Activated T-cell treated with anti-CD3 and anti-CD28 coated beads for 48 hours (primary cell): Measurements from ENCODE around the gene ZNF358.

Experiments
- DNase-seq: peaks from one replicate; pipeline ENCODE4 v3.0.0-alpha.2; 2020; ENCODE audit warnings: low read depth

The ZNF358 gene

DNA sequence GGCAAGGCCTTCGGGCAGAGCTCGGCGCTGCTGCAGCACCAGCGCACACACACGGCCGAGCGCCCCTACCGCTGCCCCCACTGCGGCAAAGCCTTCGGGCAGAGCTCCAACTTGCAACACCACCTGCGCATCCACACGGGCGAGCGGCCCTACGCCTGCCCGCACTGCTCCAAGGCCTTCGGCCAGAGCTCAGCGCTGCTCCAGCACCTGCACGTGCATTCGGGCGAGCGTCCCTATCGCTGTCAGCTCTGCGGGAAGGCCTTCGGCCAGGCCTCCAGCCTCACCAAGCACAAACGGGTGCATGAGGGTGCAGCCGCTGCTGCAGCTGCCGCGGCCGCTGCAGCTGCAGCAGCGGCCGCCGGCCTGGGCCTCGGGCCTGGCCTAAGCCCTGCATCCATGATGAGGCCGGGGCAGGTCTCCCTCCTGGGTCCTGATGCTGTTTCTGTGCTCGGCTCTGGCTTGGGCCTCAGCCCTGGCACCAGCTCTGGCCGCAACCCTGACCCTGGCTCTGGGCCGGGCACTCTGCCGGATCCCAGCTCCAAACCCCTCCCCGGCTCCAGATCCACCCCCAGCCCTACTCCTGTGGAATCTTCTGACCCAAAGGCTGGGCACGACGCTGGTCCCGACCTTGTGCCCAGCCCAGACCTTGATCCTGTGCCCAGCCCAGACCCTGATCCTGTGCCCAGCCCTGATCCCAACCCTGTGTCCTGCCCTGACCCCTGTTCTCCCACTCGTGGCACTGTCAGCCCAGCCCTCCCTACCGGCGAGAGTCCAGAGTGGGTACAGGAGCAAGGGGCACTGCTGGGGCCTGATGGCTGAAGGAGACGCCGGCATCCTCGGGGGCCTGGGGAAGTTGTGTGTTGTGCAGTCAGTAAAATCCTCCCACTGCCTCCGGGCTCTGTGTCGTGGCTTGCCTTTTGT is 4.5 kb downstream of the ZNF358 start:
- no peak for DNase-seq

DNA sequence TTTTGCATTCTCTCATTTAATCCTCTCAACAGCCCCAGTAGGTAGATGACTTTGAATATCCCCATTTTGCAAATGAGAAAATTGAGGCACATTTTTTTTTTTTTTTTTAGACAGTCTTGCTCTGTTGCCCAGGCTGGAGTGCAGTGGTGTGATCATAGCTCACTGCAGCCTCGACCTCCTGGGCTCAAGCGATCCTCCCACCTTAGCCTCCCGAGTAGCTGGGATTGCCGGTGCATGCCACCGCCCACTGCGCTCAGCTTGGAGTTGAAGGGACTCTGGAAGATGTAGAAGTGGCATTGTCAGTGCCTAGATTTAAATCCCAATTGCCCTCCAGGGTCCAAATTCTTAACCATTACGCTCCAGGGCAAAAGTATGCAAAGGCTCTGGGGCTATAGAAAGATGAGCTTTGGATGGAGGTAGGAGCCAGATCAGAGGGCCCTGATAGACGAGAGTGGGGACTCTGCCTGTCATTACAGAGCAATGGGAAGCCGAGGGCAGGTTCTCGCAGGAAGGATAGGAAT is 5.7 kb downstream of the ZNF358 start:
- DNase-seq = no peak

DNA sequence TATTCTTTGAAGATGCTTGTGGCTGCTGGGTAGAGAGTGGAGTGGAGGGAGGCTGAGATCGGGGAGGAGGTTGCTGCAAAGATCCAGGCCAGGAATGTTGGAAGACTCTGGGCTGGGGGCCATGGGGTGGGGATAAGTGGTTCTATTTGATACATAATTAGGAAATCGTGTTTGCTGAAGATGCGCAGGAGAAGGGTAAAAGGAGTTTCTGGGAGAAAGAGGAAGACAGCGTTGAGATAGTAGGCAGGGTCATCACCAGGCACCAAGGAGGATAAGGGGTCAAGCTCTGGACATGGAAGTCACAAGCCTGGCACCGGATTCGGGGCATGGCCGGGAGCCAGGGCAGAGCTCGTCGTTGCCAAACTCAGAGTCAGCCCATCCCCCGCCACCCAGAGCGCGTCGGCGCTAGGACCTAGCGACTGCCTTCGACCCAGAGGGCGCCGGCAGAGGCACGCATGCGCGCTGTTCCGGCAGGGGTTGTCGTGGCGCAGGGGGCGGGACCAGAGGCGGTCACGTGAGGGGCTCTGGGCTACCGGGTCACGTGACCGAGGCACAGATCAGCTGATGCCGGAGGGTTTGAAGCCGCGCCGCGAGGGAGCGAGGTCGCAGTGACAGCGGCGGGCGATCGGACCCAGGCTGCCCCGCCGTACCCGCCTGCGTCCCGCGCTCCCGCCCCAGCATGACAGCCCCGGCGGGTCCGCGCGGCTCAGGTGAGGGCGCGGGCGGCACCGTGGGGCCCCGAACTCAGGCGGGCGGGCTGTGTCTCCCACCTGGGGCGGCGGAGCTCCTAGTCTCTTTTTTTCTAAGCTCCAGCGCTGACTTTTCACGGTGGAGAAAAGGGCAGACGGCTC is 6.4 kb downstream of the ZNF358 start, which contains the start of gene MCOLN1:
MCOLN1 (plus strand) TSS at position 553 of the 851 bp plus-strand sequence; CDS start at position 680, 127 bp downstream.
- DNase-seq = peak; percentile 100

DNA sequence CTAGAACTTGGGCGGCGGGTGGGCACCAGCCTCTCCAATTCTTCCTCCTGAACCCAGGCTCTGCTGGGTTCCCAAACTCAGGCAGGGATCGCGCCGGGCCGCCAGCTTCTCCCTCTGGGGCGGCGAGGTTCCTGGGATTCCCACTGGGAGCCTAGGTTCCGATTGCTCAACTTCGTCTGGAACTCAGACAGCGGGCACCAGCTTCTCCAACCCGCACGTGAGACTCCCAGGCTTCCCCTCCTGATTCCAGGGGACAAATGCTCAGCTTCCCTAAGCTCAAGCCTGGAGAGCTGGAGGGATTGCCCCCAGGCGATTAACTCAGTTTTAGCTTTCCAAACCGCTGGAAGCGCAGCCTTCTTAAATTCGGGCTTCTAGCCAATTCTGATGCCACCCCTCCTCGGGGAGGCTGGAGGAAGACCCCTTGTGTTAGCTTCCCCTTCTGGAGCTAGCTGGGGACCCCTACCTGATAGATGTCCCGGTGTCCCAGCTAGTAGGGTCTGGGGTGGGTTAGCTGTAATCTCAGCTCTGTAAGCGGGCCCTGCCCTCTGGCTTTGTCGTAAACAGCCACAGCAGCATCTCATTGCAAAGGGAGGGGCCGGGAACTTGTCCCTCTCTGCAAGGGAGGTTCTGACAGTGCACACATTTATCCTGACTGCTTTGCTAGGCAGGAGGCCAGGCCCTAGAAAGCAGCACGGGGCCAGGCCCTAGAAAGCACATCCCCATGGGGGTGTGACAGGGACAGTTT is 7.2 kb downstream of the ZNF358 start:
- DNase-seq = no peak

DNA sequence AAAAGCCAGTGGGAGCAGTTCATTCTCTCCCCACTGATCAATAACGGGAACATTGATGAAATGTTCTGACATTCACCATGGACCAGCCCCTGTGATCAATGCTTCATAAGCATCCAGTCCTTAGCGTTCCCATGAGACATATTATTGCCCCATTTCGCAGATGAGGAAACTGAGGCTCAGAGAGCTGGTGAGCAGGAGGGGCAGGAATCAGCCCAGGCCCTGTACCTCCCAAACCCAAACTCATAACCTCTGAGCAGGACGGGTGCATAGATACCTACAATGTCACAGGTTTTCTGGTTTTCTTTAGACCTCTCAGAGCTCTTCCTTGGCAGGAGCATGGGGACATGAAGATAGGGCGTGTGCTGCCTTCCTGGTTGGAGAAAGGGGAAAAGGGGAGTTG is 8.6 kb downstream of the ZNF358 start:
- DNase-seq = no peak

DNA sequence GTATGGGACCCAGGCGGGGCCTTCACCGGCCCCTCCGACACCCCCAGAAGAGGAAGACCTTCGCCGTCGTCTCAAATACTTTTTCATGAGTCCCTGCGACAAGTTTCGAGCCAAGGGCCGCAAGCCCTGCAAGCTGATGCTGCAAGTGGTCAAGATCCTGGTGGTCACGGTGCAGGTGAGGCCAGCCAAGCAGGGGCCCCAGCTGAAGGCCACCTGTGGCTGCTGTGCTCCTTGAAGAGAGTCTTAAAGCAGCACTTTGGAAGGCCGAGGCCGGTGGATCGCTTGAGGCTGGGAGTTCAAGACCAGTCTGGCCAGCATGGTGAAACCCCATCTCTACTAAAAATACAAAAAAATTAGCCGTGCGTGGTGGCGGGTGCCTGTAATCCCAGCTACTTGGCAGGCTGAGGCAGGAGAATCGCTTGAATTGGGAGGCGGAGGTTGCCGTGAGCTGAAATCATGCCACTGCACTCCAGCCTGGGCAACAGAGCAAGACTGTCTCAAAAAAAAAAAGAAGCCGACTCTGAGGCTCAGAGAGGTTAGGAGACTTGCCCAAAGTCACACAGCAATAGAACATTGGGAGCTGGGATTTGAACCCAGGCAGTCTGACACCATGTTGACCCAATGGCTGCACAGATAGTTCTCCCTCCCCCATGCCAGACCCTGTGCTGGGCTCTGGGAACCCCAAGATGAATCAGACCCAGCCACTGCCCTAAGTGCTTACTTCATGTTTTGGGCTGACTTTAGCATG is 9.3 kb downstream of the ZNF358 start:
- no peak for DNase-seq

DNA sequence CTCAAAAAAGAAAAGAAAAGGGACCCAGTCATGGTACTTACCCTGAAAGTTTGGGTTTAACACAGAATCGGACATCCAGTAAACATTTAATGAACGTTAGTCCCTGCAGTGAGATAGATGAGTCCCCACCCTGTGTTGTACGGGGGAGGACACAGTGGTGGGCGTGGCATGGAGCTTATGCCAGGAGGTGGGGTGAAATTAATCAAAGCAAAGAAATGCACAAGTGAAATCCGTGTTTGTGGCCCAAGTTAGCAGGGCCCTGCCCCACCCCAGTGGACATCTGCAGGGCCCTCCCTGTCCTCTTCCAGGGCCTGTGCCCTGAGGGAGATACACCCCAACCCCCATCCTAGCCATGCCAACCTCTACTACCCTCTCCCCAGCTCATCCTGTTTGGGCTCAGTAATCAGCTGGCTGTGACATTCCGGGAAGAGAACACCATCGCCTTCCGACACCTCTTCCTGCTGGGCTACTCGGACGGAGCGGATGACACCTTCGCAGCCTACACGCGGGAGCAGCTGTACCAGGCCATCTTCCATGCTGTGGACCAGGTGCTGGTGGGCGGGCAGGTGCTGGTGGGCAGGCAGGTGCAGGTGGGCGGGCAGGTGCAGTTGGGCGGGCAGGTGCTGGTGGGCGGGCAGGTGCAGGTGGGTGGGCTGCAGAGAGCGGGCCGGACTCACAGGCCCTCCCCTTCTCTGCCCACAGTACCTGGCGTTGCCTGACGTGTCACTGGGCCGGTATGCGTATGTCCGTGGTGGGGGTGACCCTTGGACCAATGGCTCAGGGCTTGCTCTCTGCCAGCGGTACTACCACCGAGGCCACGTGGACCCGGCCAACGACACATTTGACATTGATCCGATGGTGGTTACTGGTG is 10.4 kb downstream of the ZNF358 start:
- DNase-seq = no peak

DNA sequence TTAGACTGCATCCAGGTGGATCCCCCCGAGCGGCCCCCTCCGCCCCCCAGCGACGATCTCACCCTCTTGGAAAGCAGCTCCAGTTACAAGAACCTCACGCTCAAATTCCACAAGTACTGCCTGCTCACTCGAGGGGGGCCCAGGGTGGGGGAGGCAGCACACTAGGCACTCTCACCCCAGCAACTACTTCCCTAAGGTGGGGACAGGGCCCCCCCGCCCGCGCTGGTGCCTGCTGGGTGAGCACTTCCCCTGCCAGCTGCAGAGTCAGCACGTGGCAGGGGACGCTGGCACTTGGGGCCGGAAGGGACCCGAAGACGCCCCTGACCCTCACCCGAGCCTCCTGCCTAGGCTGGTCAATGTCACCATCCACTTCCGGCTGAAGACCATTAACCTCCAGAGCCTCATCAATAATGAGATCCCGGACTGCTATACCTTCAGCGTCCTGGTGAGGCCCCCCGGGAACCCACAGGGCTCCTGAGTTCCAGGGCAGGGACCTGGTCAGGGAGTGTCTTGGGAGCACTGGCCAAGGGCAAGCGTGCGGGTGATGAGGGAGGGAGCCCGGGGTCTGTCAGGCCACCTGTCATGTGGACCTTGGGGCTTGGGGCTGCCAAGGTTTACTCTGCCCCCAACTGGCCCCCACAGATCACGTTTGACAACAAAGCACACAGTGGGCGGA is 11.8 kb downstream of the ZNF358 start:
- DNase-seq = no peak

DNA sequence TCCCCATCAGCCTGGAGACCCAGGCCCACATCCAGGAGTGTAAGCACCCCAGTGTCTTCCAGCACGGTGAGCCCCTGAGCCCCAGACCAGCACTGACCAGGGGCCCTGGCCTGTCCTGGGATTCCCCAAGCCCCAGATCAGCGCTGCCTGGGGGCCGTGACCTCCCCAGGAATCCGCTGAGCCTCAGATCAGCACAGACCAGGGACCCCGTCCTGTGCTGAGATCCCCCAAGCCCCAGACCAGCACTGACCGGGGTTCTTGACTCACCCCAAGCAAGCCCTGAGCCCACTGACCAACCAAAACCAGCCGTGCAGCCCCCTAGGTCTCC is 12.3 kb downstream of the ZNF358 start:
- no peak for DNase-seq

DNA sequence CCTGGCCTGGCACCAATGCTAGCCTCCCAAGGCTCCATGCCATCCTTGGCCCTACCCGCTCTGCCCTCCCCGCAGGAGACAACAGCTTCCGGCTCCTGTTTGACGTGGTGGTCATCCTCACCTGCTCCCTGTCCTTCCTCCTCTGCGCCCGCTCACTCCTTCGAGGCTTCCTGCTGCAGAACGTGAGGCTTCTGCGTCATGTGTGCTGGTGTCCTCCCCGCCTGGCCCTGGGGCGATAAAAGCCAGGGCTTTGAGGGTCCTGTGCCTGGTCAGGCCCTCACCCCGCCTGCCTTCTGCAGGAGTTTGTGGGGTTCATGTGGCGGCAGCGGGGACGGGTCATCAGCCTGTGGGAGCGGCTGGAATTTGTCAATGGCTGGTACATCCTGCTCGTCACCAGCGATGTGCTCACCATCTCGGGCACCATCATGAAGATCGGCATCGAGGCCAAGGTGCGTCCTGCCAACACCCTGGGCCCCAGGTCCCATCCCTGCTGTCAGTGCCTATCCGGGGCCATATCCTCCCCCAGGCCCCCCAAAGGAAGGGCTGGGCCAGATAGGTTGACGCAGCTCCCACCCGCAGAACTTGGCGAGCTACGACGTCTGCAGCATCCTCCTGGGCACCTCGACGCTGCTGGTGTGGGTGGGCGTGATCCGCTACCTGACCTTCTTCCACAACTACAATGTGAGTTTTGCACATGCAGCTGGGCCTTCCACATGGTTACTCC is 12.8 kb downstream of the ZNF358 start:
- no peak for DNase-seq

DNA sequence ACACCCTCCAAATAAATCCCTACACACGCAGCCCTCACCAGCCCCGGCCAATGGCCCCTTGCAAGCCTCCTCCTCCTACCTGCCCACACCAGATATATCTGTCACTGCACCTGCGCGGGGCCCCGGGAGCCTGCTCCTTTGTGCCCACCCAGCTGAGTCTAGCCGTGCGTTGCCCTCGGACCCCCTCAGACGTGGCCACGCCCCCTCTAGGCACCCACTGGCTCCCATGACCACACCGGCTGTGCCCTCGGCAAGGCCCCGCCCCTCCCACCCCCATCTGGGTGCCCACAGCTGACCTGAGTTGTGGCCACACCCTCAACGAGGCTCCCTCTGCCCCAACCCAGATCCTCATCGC is 13.3 kb downstream of the ZNF358 start:
- no peak for DNase-seq

DNA sequence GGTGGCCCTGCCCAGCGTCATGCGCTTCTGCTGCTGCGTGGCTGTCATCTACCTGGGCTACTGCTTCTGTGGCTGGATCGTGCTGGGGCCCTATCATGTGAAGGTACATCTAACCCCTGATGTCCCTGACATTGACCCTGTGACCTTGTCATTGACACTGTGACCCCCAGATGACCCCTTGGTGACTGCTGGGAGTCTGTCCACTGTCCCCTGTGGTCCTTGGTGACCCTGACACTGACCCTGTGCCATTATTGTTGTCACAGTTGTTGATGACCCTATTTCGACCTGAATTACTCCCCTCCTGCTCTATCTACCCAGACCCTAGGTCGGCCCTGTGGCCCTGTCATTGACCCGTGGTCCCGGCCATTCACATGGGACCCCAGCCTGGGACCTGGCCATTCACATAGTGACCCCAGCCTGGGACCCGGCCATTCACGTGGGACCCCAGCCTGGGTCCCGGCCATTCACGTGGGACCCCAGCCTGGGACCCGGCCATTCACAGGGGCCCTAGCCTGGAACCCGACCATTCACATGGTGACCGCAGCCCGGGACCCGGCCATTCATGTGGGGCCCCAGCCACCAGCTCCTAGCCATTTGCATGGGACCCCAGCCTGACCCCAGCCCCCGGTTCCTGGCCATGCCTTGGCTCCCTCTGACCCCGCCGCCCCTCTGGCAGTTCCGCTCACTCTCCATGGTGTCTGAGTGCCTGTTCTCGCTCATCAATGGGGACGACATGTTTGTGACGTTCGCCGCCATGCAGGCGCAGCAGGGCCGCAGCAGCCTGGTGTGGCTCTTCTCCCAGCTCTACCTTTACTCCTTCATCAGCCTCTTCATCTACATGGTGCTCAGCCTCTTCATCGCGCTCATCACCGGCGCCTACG is 13.9 kb downstream of the ZNF358 start:
- DNase-seq = no peak

DNA sequence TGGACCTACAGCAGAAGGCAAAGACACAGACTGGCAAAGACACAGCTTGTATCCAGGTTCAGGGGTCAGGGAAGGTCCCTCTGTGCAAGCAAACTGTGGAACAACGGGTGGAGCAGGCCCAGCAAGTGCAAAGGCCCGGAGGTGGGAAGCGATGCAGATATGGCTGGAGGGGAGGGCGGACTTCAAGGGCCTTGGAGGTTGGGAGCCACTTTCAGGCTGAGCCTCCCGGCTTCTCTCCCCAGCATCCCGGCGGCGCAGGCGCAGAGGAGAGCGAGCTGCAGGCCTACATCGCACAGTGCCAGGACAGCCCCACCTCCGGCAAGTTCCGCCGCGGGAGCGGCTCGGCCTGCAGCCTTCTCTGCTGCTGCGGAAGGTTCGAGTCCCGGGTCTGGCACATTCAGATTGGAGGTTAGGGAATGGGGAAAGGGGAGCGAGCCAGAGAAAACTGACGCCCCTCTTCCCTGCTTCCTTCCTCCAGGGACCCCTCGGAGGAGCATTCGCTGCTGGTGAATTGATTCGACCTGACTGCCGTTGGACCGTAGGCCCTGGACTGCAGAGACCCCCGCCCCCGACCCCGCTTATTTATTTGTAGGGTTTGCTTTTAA is 17.5 kb downstream of the ZNF358 start:
- no peak for DNase-seq

DNA sequence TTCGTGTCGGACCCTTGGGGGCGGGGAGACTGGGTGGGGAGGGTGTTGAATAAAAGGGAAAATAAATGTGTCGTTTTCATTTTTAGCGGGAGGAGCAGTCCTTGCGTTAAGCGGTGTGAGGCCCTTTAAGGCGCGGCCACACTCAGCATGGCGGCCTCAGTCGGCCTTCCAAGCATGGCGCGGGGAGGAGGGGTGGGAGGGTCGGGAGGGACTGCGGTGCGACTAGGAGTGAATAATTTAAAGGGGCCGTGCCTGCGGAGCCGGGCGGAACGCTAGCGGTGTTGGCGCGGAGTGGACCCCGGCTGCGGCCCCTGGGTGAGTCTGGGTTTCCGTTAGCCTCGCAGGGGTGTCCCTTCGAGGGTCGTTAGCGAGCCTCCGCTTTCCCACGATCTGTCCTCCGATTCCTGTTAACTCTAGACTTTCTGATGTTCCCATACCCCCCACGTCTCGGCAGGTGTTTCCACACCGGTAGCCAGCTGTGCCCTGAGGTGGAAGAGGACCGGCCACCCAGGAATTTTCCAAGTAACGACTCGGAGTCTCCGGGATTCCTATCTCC is 18.1 kb downstream of the ZNF358 start:
- DNase-seq = peak; percentile 82

DNA sequence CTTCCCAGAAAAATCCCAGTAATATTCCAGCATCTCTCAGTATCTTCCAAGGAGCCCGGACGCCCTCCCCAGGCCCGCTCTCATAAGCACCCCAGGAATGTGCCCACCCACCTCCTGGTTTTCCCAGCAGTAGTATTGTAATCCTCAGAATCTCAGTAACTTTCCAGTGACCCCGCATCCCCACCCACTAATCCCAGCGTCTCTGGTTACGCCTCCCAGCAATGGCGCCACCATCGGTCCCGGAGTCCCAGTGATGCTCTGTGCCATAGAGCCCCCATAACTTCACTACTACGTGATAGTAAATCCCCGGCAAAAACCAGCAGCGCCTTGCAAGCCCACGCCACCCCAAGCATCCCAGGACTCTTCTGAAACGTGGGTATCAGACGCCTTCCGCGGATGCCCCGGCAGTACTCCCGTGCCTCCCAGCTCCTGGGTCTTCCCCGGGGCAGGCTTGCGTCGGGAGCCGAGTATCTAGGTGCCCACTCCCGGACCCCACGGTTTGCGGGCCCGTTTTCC is 18.7 kb downstream of the ZNF358 start:
- DNase-seq = peak; percentile 47

DNA sequence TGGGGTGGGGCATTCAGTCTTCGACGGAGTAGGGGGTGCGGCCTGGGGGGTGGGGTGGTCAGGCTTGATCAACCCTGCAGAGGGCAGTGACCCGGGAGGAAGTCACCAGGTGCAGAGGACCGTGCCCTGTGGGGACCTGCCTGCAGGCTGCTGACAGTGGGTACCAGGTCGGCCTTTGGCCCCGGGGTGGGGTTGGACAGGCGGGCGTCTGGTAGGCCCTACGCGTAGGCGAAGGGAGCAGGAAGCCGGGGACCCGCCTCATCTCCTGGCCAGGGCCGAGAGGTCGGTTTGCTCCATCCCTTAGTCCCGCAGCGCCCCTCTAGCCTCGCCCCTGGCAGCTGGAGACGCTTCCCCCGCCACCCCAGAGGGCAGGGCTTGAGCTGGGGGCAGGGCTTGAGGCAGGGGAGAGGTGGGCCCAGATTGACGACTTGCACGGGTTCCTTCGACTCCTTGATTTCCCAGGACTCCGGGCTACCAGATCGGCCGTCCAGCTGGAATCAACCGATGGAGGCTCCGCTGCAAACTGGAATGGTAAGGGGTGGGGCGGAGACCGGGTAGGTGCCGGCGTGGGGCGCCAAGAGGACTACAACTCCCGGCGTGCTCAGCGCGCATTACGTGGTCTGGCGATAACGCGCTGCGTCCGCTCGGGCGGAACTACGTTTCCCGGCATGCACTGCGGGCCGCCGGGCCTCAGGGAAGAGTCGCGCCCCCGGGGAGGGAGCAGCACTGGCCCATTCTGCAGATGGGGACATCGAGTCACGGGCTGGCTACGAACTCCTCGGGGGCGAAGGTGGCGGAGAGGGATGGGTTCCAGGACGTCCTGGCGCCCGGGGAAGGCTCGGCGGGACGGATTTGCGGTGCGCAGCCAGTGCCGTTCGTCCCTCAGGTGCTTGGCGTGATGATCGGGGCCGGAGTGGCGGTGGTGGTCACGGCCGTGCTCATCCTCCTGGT is 19.4 kb downstream of the ZNF358 start, which contains the start of gene PNPLA6:
PNPLA6 (plus strand) TSS at position 671 of the 951 bp plus-strand sequence; CDS start at position 743, 72 bp downstream.
- DNase-seq = peak; percentile 93
